SK-N-MC (cell line): ENCODE measurements around the gene DLG2.

Experiments
- EZH2 ChIP-seq: fragments of 200-600 bp; sonication (generic); IDR thresholded peaks from one replicate; pipeline ENCODE4 v1.6.1; 2017; ENCODE audit warnings: antibody characterized with exemption
- FOXP2 ChIP-seq: optimal IDR thresholded peaks from 2 replicates; pipeline ENCODE3; 2011; ENCODE audit warnings: mild to moderate bottlenecking, moderate library complexity; ENCODE audit not compliant: insufficient read depth; ENCODE audit errors: extremely low read length, control extremely low read depth
- POLR2AphosphoS5 ChIP-seq: IDR thresholded peaks from 2 replicates; pipeline ENCODE4 v1.6.1; 2012; ENCODE audit warnings: mild to moderate bottlenecking, low read depth, low read length, borderline replicate concordance

DNA sequence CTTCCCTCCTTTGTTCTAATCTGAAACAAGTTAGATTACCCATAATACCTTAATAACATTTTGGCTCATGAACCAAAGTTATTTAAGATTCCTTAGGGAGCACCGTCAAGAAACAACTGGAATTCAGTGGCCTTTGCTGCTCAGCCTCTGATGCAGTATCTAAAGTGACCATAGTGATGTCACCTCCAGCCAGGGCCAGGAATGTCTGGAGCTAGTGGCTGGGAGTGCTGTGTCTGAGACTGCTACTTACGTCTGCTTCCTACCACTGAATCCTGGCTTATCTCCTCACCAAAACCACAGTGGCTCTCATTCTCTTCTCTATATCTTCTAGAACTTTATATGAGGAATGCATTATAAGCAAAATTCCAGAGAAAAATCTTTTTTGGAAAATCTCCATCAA lies 658.0 kb downstream of the DLG2 start:
- no peak for TF ChIP-seq EZH2
- TF ChIP-seq FOXP2: no peak
- no peak for TF ChIP-seq POLR2AphosphoS5
